Cortex of kidney (tissue), 1 donor: Measurements from ENCODE around the gene CDC42EP3.

Experiments
- DNase-seq: peaks from one replicate; lab custom pipeline; 2025; lab: John Stamatoyannopoulos, UW

The CDC42EP3 gene

GRCh38 chr2:37656512-37657423, 14.7 kb downstream of the CDC42EP3 start:
- DNase-seq: no peak

- no peak for DNase-seq
Measured at GRCh38 chr2:37654932-37655841, 16.3 kb downstream of the CDC42EP3 start.

- DNase-seq: no peak
Measured at GRCh38 chr2:37654419-37654818, 17.0 kb downstream of the CDC42EP3 start.

GRCh38 chr2:37653805-37654378, 17.6 kb downstream of the CDC42EP3 start:
- DNase-seq: no peak

GRCh38 chr2:37653093-37653492, 18.3 kb downstream of the CDC42EP3 start:
- DNase-seq: no peak

GRCh38 chr2:37652199-37652640, 19.2 kb downstream of the CDC42EP3 start:
- DNase-seq: no peak

GRCh38 chr2:37650548-37651093, 20.8 kb downstream of the CDC42EP3 start:
- DNase-seq: no peak

- DNase-seq: no peak
Measured at GRCh38 chr2:37649518-37649917, 21.9 kb downstream of the CDC42EP3 start.

GRCh38 chr2:37648331-37649011, 23.0 kb downstream of the CDC42EP3 start:
- no peak for DNase-seq

GRCh38 chr2:37647971-37648330, 23.5 kb downstream of the CDC42EP3 start:
- no peak for DNase-seq

GRCh38 chr2:37645836-37646235, 25.6 kb downstream of the CDC42EP3 start:
- DNase-seq: no peak

GRCh38 chr2:37645362-37645761, 26.1 kb downstream of the CDC42EP3 start:
- DNase-seq: no peak

GRCh38 chr2:37644191-37644590, 27.3 kb downstream of the CDC42EP3 start:
- no peak for DNase-seq

GRCh38 chr2:37643730-37644078, 27.7 kb downstream of the CDC42EP3 start:
- no peak for DNase-seq

GRCh38 chr2:37642907-37643729, 28.3 kb downstream of the CDC42EP3 start:
- DNase-seq: no peak

GRCh38 chr2:37641582-37642171, 29.8 kb downstream of the CDC42EP3 start:
- no peak for DNase-seq

GRCh38 chr2:37639631-37640030, 31.8 kb downstream of the CDC42EP3 start:
- no peak for DNase-seq

- no peak for DNase-seq
Measured at GRCh38 chr2:37638973-37639372, 32.5 kb downstream of the CDC42EP3 start.

GRCh38 chr2:37637985-37638384, 33.5 kb downstream of the CDC42EP3 start:
- DNase-seq: no peak

- no peak for DNase-seq
Measured at GRCh38 chr2:37637190-37637860, 34.1 kb downstream of the CDC42EP3 start.
